Fibroblast of peridontal ligament (primary cell): ENCODE measurements around the gene APBA2.
A peak's percentile ranks its signal among the peaks of the same experiment; 100 is the strongest.

ENCODE experiments used
- DNase-seq: peaks from one replicate; pipeline ENCODE4 v3.0.0-alpha.2; 2010; ENCODE audit errors: extremely low read depth

Gene APBA2

GRCh38 chr15:28935316-28935715 is 49.5 kb downstream of the APBA2 start:
- DNase-seq: no peak

- no peak for DNase-seq
Observed at GRCh38 chr15:28936081-28936480, 50.3 kb downstream of the APBA2 start.

- DNase-seq: no peak
Observed at GRCh38 chr15:28936481-28936881, 50.7 kb downstream of the APBA2 start.

GRCh38 chr15:28937271-28937670 is 51.5 kb downstream of the APBA2 start:
- DNase-seq: no peak

GRCh38 chr15:28942046-28942445 is 56.3 kb downstream of the APBA2 start:
- DNase-seq: no peak

- DNase-seq: no peak
Observed at GRCh38 chr15:28942571-28942970, 56.8 kb downstream of the APBA2 start.

GRCh38 chr15:28943146-28943545 is 57.4 kb downstream of the APBA2 start:
- no peak for DNase-seq

- no peak for DNase-seq
Observed at GRCh38 chr15:28943611-28944230, 57.9 kb downstream of the APBA2 start.

GRCh38 chr15:28944286-28944685 is 58.5 kb downstream of the APBA2 start:
- DNase-seq: no peak

GRCh38 chr15:28944696-28945300 is 59.0 kb downstream of the APBA2 start:
- DNase-seq: no peak

- DNase-seq: no peak
Observed at GRCh38 chr15:28945626-28946230, 60.0 kb downstream of the APBA2 start.

GRCh38 chr15:28946803-28947202 is 61.0 kb downstream of the APBA2 start:
- no peak for DNase-seq

GRCh38 chr15:28947221-28947674 is 61.5 kb downstream of the APBA2 start:
- DNase-seq: no peak

GRCh38 chr15:28948036-28948435 is 62.3 kb downstream of the APBA2 start:
- DNase-seq: no peak

GRCh38 chr15:28950916-28951315 is 65.1 kb downstream of the APBA2 start:
- no peak for DNase-seq

- DNase-seq: no peak
Observed at GRCh38 chr15:28952666-28953491, 67.1 kb downstream of the APBA2 start.

GRCh38 chr15:28953573-28954195 is 67.9 kb downstream of the APBA2 start:
- no peak for DNase-seq

- DNase-seq: no peak
Observed at GRCh38 chr15:28954466-28955159, 68.8 kb downstream of the APBA2 start.

- DNase-seq: peak; percentile 34
Observed at GRCh38 chr15:28955160-28955992, 69.6 kb downstream of the APBA2 start.

GRCh38 chr15:28955993-28956421 is 70.2 kb downstream of the APBA2 start:
- DNase-seq: peak; percentile 38
